Liver (tissue), 9 donors: ENCODE measurements around the gene TCERG1L. TPM values are rescaled to one million over a fixed set of nuclear protein-coding genes. Genes with fewer than 3 reads are reported as not detected.
"Not testable (repeated sequence)": the region's sequence is repeated elsewhere in the genome, so short reads cannot be mapped to it uniquely, and the experiment has no call there.

Source experiments
- DNase-seq: peaks from one replicate; pipeline ENCODE4 v3.0.0-alpha.2; 2017; ENCODE audit warnings: low spot score
- H3K27ac ChIP-seq, 2 donors: one replicate each; pipeline ENCODE4 v1.7.0; 2013; ENCODE audit warnings: inconsistent platforms in 2 of 2, low read length in 2 of 2, control low read depth in 1 of 2, low read depth in 1 of 2, mild to moderate bottlenecking in 1 of 2
- H3K27me3 ChIP-seq, 4 donors: one replicate each; pipeline versions ENCODE4 v1.6.1 to v1.7.0; 2013; ENCODE audit warnings: low read length in 3 of 4, inconsistent platforms in 1 of 4, mild to moderate bottlenecking in 1 of 4, moderate library complexity in 1 of 4; ENCODE audit not compliant: control insufficient read depth in 4 of 4, insufficient read depth in 4 of 4
- H3K36me3 ChIP-seq, 4 donors: one replicate each; pipeline versions ENCODE4 v1.6.1 to v1.7.0; 2013; ENCODE audit warnings: low read length in 3 of 4, mild to moderate bottlenecking in 3 of 4, low read depth in 1 of 4, moderate library complexity in 1 of 4; ENCODE audit not compliant: control insufficient read depth in 4 of 4, insufficient read depth in 3 of 4
- H3K4me1 ChIP-seq, 4 donors: one replicate each; pipeline versions ENCODE4 v1.6.1 to v1.7.0; 2013; ENCODE audit warnings: low read length in 3 of 4, mild to moderate bottlenecking in 3 of 4, moderate library complexity in 1 of 4; ENCODE audit not compliant: control insufficient read depth in 4 of 4, insufficient read depth in 4 of 4
- H3K4me3 ChIP-seq, 3 donors: one replicate each; pipeline versions ENCODE4 v1.6.1 to v1.7.0; 2013; ENCODE audit warnings: low read length in 3 of 3, control low read depth in 1 of 3, low read depth in 1 of 3, mild to moderate bottlenecking in 1 of 3
- H3K9ac ChIP-seq, 2 donors: one replicate each; pipeline ENCODE4 v1.7.0; 2013; ENCODE audit warnings: low read length in 2 of 2, mild to moderate bottlenecking in 2 of 2, moderate library complexity in 2 of 2, control low read depth in 1 of 2, low read depth in 1 of 2
- H3K9me3 ChIP-seq, 4 donors: one replicate each; pipeline versions ENCODE4 v1.6.1 to v1.7.0; 2013; ENCODE audit warnings: low read length in 3 of 4; ENCODE audit not compliant: control insufficient read depth in 4 of 4
- EGR1 ChIP-seq, 2 donors: IDR thresholded peaks; 2 replicates each; pipeline ENCODE4 v1.6.1; 2016 to 2018; ENCODE audit warnings: antibody characterized with exemption in 2 of 2, low read depth in 2 of 2
- FOXA1 ChIP-seq: IDR thresholded peaks from 2 replicates; pipeline ENCODE4 v1.6.1; 2016; ENCODE audit warnings: antibody characterized with exemption
- FOXA2 ChIP-seq: IDR thresholded peaks from 2 replicates; pipeline ENCODE4 v1.6.1; 2016; ENCODE audit warnings: antibody characterized with exemption
- GABPA ChIP-seq, 2 donors: IDR thresholded peaks in 1 of 2; conservative IDR thresholded peaks in 1 of 2; 2 replicates each; pipeline ENCODE4 v1.6.1; 2016; ENCODE audit warnings: antibody characterized with exemption in 2 of 2, mild to moderate bottlenecking in 1 of 2, moderate library complexity in 1 of 2
- HNF4A ChIP-seq, 2 donors: conservative IDR thresholded peaks; 2 replicates each; pipeline ENCODE4 v1.6.1; 2016; ENCODE audit warnings: antibody characterized with exemption in 2 of 2, mild to moderate bottlenecking in 2 of 2
- HNF4G ChIP-seq: IDR thresholded peaks from 2 replicates; pipeline ENCODE4 v1.6.1; 2016; ENCODE audit warnings: antibody characterized with exemption
- JUND ChIP-seq, 2 donors: IDR thresholded peaks; 2 replicates each; pipeline ENCODE4 v1.6.1; 2016; ENCODE audit warnings: antibody characterized with exemption in 2 of 2
- RAD21 ChIP-seq, 2 donors: IDR thresholded peaks; 2 replicates each; pipeline ENCODE4 v1.6.1; 2016; ENCODE audit warnings: antibody characterized with exemption in 2 of 2, mild to moderate bottlenecking in 2 of 2
- SP1 ChIP-seq: IDR thresholded peaks from 2 replicates; pipeline ENCODE4 v1.6.1; 2018; ENCODE audit warnings: antibody characterized with exemption, mild to moderate bottlenecking
- TAF1 ChIP-seq: conservative IDR thresholded peaks from 2 replicates; pipeline ENCODE4 v1.6.1; 2016; ENCODE audit warnings: antibody characterized with exemption, mild to moderate bottlenecking
- YY1 ChIP-seq: IDR thresholded peaks from 2 replicates; pipeline ENCODE4 v1.6.1; 2016; ENCODE audit warnings: antibody characterized with exemption, mild to moderate bottlenecking
- WGBS: extraction: QIAGEN DNeasy Blood & Tissue Kit; methylation state at CpG from one replicate; pipeline ENCODE4 v1.1.7; 2013; 5-methylcytosine and 5-hydroxymethylcytosine counted together
- polyA plus RNA-seq, 2 donors: library from polyadenylated mRNA; stranded (reverse) in 1 of 2; unstranded in 1 of 2; fragments of 200-250 nt in 1 of 2; fragments of >200 nt in 1 of 2; fragmentation: Nextera tagmentation in 1 of 2; extraction: Ambion mirVana in 1 of 2; gene quantifications; one replicate each; pipeline versions ENCODE4 v1.2.1 to v1.2.3, GENCODE V29; 2013 to 2015
- total RNA-seq, 2 donors: library from RNA; depleted of rRNA; stranded (reverse); fragments of >200 nt; gene quantifications; one replicate each; pipeline ENCODE4 v1.2.3, GENCODE V29; 2014
- TF ChIP-seq, protein P1 (sequence below): IDR thresholded peaks from 2 replicates; pipeline ENCODE4 v1.6.1; 2016; ENCODE audit warnings: antibody characterized with exemption
- TF ChIP-seq, protein P2 (sequence below): IDR thresholded peaks from 2 replicates; pipeline ENCODE4 v1.6.1; 2016; ENCODE audit warnings: antibody characterized with exemption, mild to moderate bottlenecking
- TF ChIP-seq, protein P3 (sequence below): fragments of 150-350 bp; IDR thresholded peaks from 2 replicates; pipeline ENCODE4 v1.5.1; 2017; ENCODE audit warnings: improper control_type of control experiment, low read depth, low read length; ENCODE audit not compliant: missing input control
- donor health status: healthy.
- donor health status: healthy.
- donor health status: healthy.
- donor health status: healthy.
- donor health status: healthy.

The TCERG1L gene
- total and polyA plus RNA-seq, 4 donors: not detected

DNA sequence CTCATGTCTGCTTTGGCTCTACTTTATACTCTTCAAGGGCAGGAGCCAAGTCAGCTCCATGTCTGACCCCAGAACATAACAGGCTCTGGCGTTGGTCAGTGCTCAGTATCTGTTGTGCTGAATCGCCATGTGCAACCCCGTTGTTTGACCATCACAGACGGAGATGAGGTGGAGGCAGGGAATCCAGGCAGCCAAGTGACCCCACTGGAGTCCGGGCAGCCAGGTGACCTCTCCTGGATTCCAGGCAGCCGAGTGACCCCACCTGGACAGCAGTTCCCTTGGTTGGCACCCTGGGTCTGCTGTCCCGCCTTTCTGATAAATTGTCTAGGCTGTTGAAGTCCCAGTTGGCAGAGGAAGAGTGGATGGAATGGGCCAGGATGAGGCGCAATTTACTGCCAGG is 232.2 kb downstream of the TCERG1L start (continued):
- no peak for TF ChIP-seq FOXA1
- TF ChIP-seq FOXA2: no peak
- no peak for TF ChIP-seq JUND (IDR thresholded peaks at IDR 0.05)
- TF ChIP-seq, protein P1, sequence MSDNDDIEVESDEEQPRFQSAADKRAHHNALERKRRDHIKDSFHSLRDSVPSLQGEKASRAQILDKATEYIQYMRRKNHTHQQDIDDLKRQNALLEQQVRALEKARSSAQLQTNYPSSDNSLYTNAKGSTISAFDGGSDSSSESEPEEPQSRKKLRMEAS: no peak
- no peak for TF ChIP-seq GABPA (IDR thresholded peaks at IDR 0.05 in 1 of 2, conservative IDR thresholded peaks at IDR 0.05 in 1 of 2)

DNA sequence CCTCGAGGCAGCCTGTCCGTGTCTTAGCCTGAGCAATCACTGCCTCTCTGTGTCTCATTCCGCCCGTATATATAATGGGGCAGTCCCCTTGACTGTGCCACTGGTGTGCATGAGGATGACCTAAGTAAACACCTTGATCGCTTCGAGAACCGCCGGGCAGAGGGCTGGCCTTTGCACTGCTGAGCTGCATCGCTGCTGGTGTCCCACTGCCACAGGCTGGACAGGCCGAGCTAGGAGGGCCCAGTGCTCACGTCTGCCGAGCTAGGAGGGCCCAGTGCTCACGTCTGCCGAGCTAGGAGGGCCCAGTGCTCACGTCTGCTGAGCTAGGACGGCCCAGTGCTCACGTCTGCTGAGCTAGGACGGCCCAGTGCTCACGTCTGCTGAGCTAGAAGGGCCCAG is 232.6 kb downstream of the TCERG1L start:
- H3K36me3 ChIP-seq, H3K4me1 ChIP-seq, H3K4me3 ChIP-seq, H3K9me3 ChIP-seq, DNase-seq, H3K27ac ChIP-seq, H3K9ac ChIP-seq, H3K27me3 ChIP-seq: not testable (repeated sequence)
- 77% methylated on average over 19 of the region's 19 CpGs for WGBS

DNA sequence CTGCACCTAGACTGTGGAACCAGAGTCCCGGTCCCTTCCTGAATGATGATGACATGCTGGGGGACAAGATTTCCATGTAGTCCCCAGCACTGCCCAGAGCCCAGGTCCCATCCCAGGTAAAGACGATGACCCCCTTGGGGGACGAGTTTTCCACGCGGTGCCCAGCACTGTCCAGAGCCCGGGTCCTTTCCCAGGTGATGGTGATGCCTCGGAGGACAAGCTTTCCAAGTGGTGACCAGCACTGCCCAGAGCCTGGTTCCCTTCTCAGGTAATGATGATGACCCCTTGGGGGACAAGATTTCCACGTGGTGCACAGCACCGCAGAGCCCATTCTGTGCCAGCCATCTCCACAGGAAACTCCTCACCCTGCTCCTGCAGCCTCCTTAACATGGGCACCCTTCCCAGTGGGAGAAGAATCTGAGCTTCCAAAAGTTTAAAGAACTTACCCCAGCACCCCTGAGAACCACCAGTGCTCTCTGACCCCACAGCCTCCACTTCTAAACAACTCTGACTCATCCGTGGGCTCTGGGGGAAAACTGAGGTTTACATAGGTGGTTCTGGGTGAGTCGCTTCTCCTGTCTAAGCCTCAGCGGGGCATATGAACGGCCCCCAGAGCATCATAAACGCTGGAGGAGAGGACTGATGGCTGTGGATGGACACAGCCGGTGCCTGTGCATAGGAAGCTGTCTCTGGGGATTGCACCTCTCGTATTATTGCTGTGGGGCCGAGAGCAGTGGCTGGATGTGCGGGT is 233.2 kb downstream of the TCERG1L start:
- Histone ChIP-seq H3K9ac (no peak overlapping the region), H3K4me3 (no peak overlapping the region), H3K27me3 (no peaks in the 10 kb centered on the region), H3K36me3 (no peaks in the 10 kb centered on the region), H3K27ac (no peak overlapping the region), H3K9me3 (no peaks in the 10 kb centered on the region), H3K4me1 (peaks cover 0 to 2% (median 0%) of the 10 kb centered on the region in 4 donors)
- TF ChIP-seq EGR1 (IDR thresholded peaks at IDR 0.05; ENCODE audit: low read depth in 2 of 2): no peak
- no peak for TF ChIP-seq FOXA2
- TF ChIP-seq, protein P2, sequence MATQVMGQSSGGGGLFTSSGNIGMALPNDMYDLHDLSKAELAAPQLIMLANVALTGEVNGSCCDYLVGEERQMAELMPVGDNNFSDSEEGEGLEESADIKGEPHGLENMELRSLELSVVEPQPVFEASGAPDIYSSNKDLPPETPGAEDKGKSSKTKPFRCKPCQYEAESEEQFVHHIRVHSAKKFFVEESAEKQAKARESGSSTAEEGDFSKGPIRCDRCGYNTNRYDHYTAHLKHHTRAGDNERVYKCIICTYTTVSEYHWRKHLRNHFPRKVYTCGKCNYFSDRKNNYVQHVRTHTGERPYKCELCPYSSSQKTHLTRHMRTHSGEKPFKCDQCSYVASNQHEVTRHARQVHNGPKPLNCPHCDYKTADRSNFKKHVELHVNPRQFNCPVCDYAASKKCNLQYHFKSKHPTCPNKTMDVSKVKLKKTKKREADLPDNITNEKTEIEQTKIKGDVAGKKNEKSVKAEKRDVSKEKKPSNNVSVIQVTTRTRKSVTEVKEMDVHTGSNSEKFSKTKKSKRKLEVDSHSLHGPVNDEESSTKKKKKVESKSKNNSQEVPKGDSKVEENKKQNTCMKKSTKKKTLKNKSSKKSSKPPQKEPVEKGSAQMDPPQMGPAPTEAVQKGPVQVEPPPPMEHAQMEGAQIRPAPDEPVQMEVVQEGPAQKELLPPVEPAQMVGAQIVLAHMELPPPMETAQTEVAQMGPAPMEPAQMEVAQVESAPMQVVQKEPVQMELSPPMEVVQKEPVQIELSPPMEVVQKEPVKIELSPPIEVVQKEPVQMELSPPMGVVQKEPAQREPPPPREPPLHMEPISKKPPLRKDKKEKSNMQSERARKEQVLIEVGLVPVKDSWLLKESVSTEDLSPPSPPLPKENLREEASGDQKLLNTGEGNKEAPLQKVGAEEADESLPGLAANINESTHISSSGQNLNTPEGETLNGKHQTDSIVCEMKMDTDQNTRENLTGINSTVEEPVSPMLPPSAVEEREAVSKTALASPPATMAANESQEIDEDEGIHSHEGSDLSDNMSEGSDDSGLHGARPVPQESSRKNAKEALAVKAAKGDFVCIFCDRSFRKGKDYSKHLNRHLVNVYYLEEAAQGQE: no peak
- TF ChIP-seq TAF1: no peak
- no peak for TF ChIP-seq FOXA1
- TF ChIP-seq SP1: no peak
- no peak for TF ChIP-seq YY1
- DNase-seq: no peak
- WGBS: 76% methylated on average over 18 of the region's 18 CpGs

GRCh38 chr10:131077724-131078123 is 233.8 kb downstream of the TCERG1L start:
- Histone ChIP-seq H3K9ac (no peak overlapping the region), H3K36me3 (no peaks in the 10 kb centered on the region), H3K27me3 (no peaks in the 10 kb centered on the region), H3K4me1 (peaks cover 0 to 2% (median 0%) of the 10 kb centered on the region in 4 donors), H3K9me3 (no peaks in the 10 kb centered on the region), H3K4me3 (no peak overlapping the region), H3K27ac (no peak overlapping the region)
- DNase-seq: no peak
- 68% methylated on average over 6 of the region's 6 CpGs for WGBS
- TF ChIP-seq HNF4A (conservative IDR thresholded peaks at IDR 0.05): no peak
- TF ChIP-seq TAF1: no peak
- no peak for TF ChIP-seq JUND (IDR thresholded peaks at IDR 0.05)
- TF ChIP-seq, protein P2: no peak
- TF ChIP-seq FOXA2: no peak
- no peak for TF ChIP-seq HNF4G
- no peak for TF ChIP-seq RAD21 (IDR thresholded peaks at IDR 0.05)
- TF ChIP-seq, protein P3, sequence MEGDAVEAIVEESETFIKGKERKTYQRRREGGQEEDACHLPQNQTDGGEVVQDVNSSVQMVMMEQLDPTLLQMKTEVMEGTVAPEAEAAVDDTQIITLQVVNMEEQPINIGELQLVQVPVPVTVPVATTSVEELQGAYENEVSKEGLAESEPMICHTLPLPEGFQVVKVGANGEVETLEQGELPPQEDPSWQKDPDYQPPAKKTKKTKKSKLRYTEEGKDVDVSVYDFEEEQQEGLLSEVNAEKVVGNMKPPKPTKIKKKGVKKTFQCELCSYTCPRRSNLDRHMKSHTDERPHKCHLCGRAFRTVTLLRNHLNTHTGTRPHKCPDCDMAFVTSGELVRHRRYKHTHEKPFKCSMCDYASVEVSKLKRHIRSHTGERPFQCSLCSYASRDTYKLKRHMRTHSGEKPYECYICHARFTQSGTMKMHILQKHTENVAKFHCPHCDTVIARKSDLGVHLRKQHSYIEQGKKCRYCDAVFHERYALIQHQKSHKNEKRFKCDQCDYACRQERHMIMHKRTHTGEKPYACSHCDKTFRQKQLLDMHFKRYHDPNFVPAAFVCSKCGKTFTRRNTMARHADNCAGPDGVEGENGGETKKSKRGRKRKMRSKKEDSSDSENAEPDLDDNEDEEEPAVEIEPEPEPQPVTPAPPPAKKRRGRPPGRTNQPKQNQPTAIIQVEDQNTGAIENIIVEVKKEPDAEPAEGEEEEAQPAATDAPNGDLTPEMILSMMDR: no peak
